HepG2 (cell line): ENCODE data around the gene KLHL7. TPM values are rescaled to one million over a fixed set of nuclear protein-coding genes. Genes with fewer than 3 reads are reported as not detected.

ENCODE experiments used
- AKAP8 ChIP-seq: sonication (generic); formaldehyde crosslinking; IDR thresholded peaks from 2 replicates; pipeline ENCODE4 v1.5.1; 2020; ENCODE audit warnings: mild to moderate bottlenecking, missing genetic modification reagents
- BRCA1 ChIP-seq: sonication (generic); formaldehyde crosslinking; IDR thresholded peaks from 2 replicates; pipeline ENCODE4 v1.4.0; 2020; ENCODE audit warnings: missing genetic modification reagents
- CHCHD3 ChIP-seq: sonication (generic); formaldehyde crosslinking; IDR thresholded peaks from 2 replicates; pipeline ENCODE4 v1.8.0; 2022; ENCODE audit warnings: mild to moderate bottlenecking, missing genetic modification reagents, moderate library complexity
- HHEX ChIP-seq: IDR thresholded peaks from 2 replicates; pipeline ENCODE4 v1.6.1; 2016; ENCODE audit warnings: control low read depth
- KDM3A ChIP-seq: IDR thresholded peaks from 2 replicates; pipeline ENCODE4 v1.6.1; 2018; ENCODE audit warnings: low read depth, missing compliant biosample characterization
- KDM4B ChIP-seq: sonication (generic); formaldehyde crosslinking; IDR thresholded peaks from 2 replicates; pipeline ENCODE4 v1.4.0; 2020; ENCODE audit warnings: missing genetic modification reagents
- MTF1 ChIP-seq: sonication (generic); formaldehyde crosslinking; IDR thresholded peaks from 2 replicates; pipeline ENCODE4 v1.5.0; 2020; ENCODE audit warnings: missing genetic modification reagents
- NFIC ChIP-seq: IDR thresholded peaks from 2 replicates; pipeline ENCODE4 v1.6.1; 2012; ENCODE audit warnings: mild to moderate bottlenecking, low read length, inconsistent platforms
- SMARCC2 ChIP-seq: fragments of 450-650 bp; IDR thresholded peaks from 2 replicates; pipeline ENCODE4 v1.6.1; 2017; ENCODE audit warnings: antibody characterized with exemption, mild to moderate bottlenecking
- SNAI1 ChIP-seq: sonication (generic); formaldehyde crosslinking; IDR thresholded peaks from 2 replicates; pipeline ENCODE4 v1.5.0; 2020; ENCODE audit warnings: mild to moderate bottlenecking, missing genetic modification reagents, borderline replicate concordance
- SOX5 ChIP-seq: IDR thresholded peaks from 2 replicates; pipeline ENCODE4 v1.6.1; 2016; ENCODE audit warnings: borderline replicate concordance
- ZMYM3 ChIP-seq: sonication (generic); formaldehyde crosslinking; IDR thresholded peaks from 2 replicates; pipeline ENCODE4 v1.5.1; 2020; ENCODE audit warnings: mild to moderate bottlenecking, missing genetic modification reagents
- ZNF232 ChIP-seq: sonication (generic); formaldehyde crosslinking; IDR thresholded peaks from 2 replicates; pipeline ENCODE4 v1.4.0; 2020; ENCODE audit warnings: missing genetic modification reagents, borderline replicate concordance
- ZNF510 ChIP-seq: sonication (generic); formaldehyde crosslinking; IDR thresholded peaks from 2 replicates; pipeline ENCODE4 v1.4.0; 2020; ENCODE audit warnings: low read depth, mild to moderate bottlenecking, missing genetic modification reagents
- ZNF709 ChIP-seq: sonication (generic); formaldehyde crosslinking; IDR thresholded peaks from 2 replicates; pipeline ENCODE4 v1.5.0; 2020; ENCODE audit warnings: mild to moderate bottlenecking, missing genetic modification reagents
- ZNF775 ChIP-seq: sonication (generic); formaldehyde crosslinking; IDR thresholded peaks from 2 replicates; pipeline ENCODE4 v1.4.0; 2020; ENCODE audit warnings: missing genetic modification reagents, mild to moderate bottlenecking, moderate library complexity, borderline replicate concordance
- polyA plus RNA-seq, 8 experiments: library from polyadenylated mRNA; depleted of rRNA in 3 of 8; stranded (reverse) in 7 of 8; unstranded in 1 of 8; fragments of >200 nt; fragmentation: Illumina TruSeq in 4 of 8; extraction: Trizol in 4 of 8; gene quantifications; 2 replicates each; pipeline versions ENCODE4 v1.2.1 to v1.2.3, GENCODE V29; 2011 to 2016; ENCODE audit warnings: low read depth in 4 of 8, missing spikeins in 1 of 8, mixed read lengths in 1 of 8; ENCODE audit not compliant: insufficient read depth in 1 of 8
- total RNA-seq, 5 experiments: library from RNA; depleted of rRNA; stranded (reverse); fragments of >200 nt; fragmentation: Illumina TruSeq; extraction: Trizol; gene quantifications; 2 replicates each; pipeline ENCODE4 v1.2.3, GENCODE V29; 2016; ENCODE audit warnings: low read depth in 1 of 5
- TF ChIP-seq, protein P1 (sequence below): IDR thresholded peaks from 2 replicates; pipeline ENCODE4 v1.6.1; 2016; ENCODE audit warnings: low read depth, missing genetic modification reagents, missing compliant biosample characterization
- TF ChIP-seq, protein P2 (sequence below): sonication (generic); formaldehyde crosslinking; IDR thresholded peaks from 2 replicates; pipeline ENCODE4 v1.4.0; 2020; ENCODE audit warnings: mild to moderate bottlenecking, missing genetic modification reagents
- TF ChIP-seq, protein P3 (sequence below): sonication (generic); formaldehyde crosslinking; IDR thresholded peaks from 2 replicates; pipeline ENCODE4 v1.8.1; 2023; ENCODE audit warnings: mild to moderate bottlenecking, missing genetic modification reagents, borderline replicate concordance

KLHL7 gene
- total and polyA plus RNA-seq, 2 of the 13 experiments (the other 11 are each of a cell fraction or from before 2014, with no cell fraction given), result 16.2 to 34.4 TPM

DNA sequence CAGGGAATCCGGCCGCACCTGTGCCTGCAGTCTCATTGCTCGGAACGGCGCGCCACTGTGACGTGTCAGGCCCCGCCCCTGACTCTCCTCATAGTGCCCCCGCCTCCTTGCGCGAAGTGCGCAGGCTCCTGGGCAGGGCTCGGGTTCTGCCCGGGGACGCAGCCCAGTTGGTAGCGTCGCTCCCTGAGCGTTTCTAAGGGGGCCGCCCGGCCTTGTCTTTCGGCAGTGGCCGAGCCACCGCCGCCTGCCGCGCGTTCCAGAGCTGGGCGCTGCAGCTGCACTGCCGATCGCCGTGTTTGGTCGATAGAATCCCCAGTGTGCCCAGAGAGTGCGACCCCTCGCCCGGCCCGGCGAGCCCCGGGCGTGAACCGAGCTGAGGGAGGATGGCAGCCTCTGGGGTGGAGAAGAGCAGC is at the start of gene KLHL7 (continued):
- TF ChIP-seq, protein P1, sequence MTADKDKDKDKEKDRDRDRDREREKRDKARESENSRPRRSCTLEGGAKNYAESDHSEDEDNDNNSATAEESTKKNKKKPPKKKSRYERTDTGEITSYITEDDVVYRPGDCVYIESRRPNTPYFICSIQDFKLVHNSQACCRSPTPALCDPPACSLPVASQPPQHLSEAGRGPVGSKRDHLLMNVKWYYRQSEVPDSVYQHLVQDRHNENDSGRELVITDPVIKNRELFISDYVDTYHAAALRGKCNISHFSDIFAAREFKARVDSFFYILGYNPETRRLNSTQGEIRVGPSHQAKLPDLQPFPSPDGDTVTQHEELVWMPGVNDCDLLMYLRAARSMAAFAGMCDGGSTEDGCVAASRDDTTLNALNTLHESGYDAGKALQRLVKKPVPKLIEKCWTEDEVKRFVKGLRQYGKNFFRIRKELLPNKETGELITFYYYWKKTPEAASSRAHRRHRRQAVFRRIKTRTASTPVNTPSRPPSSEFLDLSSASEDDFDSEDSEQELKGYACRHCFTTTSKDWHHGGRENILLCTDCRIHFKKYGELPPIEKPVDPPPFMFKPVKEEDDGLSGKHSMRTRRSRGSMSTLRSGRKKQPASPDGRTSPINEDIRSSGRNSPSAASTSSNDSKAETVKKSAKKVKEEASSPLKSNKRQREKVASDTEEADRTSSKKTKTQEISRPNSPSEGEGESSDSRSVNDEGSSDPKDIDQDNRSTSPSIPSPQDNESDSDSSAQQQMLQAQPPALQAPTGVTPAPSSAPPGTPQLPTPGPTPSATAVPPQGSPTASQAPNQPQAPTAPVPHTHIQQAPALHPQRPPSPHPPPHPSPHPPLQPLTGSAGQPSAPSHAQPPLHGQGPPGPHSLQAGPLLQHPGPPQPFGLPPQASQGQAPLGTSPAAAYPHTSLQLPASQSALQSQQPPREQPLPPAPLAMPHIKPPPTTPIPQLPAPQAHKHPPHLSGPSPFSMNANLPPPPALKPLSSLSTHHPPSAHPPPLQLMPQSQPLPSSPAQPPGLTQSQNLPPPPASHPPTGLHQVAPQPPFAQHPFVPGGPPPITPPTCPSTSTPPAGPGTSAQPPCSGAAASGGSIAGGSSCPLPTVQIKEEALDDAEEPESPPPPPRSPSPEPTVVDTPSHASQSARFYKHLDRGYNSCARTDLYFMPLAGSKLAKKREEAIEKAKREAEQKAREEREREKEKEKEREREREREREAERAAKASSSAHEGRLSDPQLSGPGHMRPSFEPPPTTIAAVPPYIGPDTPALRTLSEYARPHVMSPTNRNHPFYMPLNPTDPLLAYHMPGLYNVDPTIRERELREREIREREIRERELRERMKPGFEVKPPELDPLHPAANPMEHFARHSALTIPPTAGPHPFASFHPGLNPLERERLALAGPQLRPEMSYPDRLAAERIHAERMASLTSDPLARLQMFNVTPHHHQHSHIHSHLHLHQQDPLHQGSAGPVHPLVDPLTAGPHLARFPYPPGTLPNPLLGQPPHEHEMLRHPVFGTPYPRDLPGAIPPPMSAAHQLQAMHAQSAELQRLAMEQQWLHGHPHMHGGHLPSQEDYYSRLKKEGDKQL (CRISPR knock-in tag), result no peak
- TF ChIP-seq KDM4B (CRISPR knock-in tag), result 0 out of 2 replicates have a peak, but pooled peaks have one; percentile 30
- TF ChIP-seq AKAP8 (CRISPR knock-in tag), result no peak
- no peak for TF ChIP-seq ZNF775 (CRISPR knock-in tag)
- no peak for TF ChIP-seq ZMYM3
- 0 out of 2 replicates have a peak, but pooled peaks have one; percentile 57 for TF ChIP-seq BRCA1
- TF ChIP-seq, protein P2, sequence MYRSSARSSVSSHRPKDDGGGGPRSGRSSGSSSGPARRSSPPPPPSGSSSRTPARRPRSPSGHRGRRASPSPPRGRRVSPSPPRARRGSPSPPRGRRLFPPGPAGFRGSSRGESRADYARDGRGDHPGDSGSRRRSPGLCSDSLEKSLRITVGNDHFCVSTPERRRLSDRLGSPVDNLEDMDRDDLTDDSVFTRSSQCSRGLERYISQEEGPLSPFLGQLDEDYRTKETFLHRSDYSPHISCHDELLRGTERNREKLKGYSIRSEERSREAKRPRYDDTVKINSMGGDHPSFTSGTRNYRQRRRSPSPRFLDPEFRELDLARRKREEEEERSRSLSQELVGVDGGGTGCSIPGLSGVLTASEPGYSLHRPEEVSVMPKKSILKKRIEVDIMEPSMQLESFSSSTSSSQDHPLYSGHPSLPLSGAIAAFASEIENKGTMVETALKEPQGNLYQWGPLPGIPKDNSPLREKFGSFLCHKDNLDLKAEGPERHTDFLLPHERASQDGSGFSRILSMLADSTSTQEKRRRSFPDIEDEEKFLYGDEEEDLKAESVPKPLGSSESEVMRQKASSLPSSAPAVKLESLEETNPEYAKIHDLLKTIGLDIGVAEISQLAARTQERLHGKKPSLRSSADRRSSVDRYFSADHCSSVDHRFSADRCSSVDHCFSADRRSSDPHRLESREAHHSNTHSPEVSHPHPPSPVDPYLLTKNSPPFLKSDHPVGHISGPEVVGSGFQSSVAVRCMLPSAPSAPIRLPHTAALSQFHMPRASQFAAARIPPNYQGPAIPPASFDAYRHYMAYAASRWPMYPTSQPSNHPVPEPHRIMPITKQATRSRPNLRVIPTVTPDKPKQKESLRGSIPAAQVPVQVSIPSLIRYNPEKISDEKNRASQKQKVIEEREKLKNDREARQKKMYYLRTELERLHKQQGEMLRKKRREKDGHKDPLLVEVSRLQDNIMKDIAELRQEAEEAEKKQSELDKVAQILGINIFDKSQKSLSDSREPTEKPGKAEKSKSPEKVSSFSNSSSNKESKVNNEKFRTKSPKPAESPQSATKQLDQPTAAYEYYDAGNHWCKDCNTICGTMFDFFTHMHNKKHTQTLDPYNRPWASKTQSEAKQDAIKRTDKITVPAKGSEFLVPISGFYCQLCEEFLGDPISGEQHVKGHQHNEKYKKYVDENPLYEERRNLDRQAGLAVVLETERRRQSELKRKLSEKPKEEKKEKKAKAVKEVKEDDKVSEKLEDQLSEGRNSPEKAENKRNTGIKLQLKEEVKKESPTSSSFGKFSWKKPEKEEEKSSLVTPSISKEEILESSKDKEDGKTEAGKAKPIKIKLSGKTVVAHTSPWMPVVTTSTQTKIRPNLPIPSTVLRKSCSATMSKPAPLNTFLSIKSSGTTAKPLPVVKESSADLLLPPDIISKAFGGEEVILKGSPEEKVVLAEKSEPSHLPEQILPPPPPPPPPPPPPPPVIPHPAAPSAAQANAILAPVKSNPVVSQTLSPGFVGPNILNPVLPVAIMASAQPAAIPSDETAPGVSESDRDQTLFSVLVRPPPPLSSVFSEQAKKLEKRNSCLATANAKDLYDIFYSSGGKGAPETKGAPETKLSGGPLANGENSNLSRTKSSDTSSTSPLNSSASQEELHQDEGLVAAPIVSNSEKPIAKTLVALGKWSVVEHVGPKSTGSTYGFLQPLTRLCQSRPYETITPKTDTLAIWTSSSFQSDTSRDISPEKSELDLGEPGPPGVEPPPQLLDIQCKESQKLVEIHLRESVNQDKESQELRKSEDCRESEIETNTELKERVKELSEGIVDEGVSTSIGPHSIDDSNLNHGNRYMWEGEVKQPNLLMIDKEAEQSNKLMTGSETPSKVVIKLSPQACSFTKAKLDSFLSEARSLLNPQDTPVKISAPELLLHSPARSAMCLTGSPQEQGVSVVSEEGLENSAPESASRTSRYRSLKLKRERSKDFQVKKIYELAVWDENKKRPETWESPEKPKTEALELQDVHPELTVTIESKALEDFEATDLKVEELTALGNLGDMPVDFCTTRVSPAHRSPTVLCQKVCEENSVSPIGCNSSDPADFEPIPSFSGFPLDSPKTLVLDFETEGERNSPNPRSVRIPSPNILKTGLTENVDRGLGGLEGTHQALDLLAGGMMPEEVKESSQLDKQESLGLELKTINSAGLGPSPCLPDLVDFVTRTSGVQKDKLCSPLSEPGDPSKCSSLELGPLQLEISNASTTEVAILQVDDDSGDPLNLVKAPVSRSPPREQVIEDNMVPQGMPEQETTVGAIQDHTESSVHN (CRISPR knock-in tag), result no peak
- TF ChIP-seq, protein P3, sequence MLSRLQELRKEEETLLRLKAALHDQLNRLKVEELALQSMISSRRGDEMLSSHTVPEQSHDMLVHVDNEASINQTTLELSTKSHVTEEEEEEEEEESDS (CRISPR knock-in tag), result no peak
- TF ChIP-seq CHCHD3 (CRISPR knock-in tag), result no peak
- peak; percentile 81; the same call in 1 of the 2 replicates for TF ChIP-seq SNAI1 (CRISPR knock-in tag)
- peak; percentile 59; the same call in 1 of the 2 replicates for TF ChIP-seq KDM3A (CRISPR knock-in tag)
- TF ChIP-seq MTF1 (CRISPR knock-in tag), result no peak
- TF ChIP-seq HHEX, result no peak
- no peak for TF ChIP-seq SMARCC2
- no peak for TF ChIP-seq NFIC
- 0 out of 2 replicates have a peak, but pooled peaks have one; percentile 42 for TF ChIP-seq ZNF709 (CRISPR knock-in tag)
- no peak for TF ChIP-seq SOX5 (CRISPR knock-in tag)
- peak; percentile 81; the same call in 1 of the 2 replicates for TF ChIP-seq ZNF510 (CRISPR knock-in tag)
- no peak for TF ChIP-seq ZNF232 (CRISPR knock-in tag)
